Renal pelvis (tissue), 4 donors: Measurements from ENCODE around the gene MMD2. TPM values are rescaled to one million over a fixed set of nuclear protein-coding genes. Genes with fewer than 3 reads are reported as not detected.

Experiments used
- DNase-seq: peaks from one replicate; pipeline ENCODE4 v3.0.0-alpha.2; 2013
- polyA plus RNA-seq, 3 donors: library from polyadenylated mRNA; unstranded; fragments of 120-200 nt; gene quantifications; one replicate each; pipeline ENCODE4 v1.2.1, GENCODE V29; 2013; ENCODE audit not compliant: insufficient read length in 3 of 3

Gene MMD2
- polyA plus RNA-seq, 3 donors: 0.23 TPM; not detected in 2

DNA sequence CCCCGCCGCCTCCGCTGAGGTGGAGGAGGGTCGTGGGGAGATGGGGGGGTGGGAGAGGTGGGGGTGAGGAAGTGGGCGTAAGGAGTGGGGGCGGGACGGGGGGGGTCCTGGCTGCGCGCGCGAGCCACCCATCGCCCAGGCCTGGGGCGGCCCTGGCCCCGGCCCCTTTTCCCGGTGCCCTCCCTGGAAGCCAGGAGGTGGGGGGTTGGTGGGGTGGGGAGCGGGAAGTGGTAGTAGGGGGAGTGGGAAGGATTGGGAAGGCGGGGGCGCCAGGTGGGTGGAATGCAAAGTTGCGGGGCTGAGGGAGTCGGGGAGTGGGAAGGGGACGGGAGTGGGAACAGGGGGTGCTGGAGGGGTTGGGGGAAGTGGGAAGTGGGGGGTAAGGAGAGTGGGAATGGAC is 319 bp upstream of the MMD2 start:
- DNase-seq: no peak

DNA sequence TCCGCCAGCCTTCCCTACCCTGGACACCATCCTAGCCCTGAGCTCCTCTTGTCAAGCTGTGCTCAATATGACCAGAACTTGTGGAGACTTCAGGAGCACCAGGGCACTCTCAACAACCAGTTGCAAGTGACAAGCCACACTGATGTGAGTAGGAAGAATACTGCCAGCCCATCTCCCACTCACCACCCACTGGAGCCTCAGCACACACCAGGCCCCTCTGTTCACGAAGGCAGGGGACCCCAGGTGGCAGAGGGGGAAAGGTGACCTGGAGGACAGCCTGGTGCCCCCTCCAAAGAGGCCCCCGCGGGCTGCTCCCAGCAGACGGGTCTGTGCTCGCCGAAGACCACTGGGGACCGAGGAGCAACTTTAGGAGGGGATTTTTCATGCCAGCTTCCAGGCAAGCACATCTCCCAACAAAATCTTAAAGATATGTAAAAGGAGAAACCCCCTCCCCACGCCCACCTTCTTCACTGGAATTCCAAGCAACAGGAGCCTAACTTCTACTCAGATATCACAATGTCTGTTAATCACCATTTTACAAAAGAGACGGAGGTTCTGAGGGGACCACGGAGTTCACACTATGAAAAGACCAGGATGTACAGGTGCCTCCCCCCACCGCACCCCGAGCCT is 1.0 kb downstream of the MMD2 start:
- DNase-seq: no peak

DNA sequence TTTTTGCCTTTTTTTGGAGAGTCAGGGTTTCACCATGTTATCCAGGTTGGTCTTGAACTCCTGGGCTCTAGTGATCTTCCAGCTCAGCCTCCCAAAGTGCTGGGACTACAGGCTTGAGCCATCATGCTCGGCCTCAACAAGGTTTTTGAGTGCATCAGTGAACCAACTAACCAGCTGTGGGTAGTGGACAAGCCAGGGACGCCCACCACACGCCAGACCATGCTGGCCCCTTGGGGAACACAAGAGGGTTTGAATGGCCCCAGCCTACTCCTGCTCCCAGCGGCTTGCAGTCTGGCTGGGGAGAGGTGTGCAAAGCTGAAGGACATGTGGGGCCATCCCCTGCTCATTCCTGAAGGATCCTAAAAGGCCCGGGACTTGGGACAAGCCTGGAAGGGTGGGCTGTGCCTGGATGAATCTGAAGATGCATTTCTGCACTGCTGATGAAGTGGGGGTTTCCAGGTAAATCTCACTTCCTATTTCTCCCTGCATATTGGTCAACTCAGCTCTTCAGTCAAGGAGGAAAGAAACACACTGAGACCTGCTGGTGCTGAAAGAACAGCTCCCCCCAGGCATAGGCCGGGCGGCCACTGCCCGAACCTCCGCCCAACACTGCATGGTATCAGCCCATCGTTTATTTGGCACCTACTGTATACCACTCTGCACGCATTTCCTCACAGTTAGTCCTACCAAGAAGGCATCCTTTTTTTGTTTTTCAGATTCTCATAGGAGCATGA is 6.9 kb downstream of the MMD2 start:
- peak; percentile 23 for DNase-seq

DNA sequence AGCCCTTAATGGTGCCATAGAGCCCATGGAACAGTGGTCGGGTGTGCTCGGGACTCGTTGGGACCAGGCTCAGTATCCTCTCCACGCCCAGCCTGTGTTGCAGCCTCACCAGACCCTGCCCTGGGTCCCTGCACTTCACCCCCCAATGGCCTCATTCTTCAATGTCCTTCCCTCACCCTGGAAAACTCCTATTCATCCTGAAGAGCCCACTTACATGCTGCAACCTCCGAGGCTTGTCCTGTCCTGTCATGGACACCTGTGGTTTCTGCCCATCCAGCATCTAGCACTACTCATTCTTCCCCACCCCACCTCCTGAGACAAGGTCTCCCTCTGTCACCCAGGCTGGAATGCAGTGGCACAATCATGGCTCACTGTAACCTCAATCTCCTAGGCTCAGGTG is 7.7 kb downstream of the MMD2 start:
- no peak for DNase-seq

DNA sequence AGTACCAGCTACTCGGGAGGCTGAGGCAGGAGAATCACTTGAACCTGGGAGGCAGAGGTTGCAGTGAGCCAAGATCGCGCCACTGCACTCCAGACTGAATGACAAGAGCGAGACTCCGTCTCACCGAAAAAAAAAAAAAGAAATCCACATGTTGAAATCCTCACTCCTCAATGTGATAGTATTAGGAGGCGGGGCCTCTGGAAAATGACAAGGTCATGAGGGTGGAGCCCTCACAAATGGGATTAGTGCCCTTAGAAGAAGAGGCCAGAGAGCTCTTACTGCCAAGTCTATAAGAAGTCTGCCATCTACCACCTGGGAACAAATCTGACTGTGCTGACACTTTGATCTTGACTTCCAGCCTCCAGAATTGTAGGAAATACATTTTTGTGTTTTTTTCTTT is 10.6 kb downstream of the MMD2 start:
- no peak for DNase-seq

DNA sequence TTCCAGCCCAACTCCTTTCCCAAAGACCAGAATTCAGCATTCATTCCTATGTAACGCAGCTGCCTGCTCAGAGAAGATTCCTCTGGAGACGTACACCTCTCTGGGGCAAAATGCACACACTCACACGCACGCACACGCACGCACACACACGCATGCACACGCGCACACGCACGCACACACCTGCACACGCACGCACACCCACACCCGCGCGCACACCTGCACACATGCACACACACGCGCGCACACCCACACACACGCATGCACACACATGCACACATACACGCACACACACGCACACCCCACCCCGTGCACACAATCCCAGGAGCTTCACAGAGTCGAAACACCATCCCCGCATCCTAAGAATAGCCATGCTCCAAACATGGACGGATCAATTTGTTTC is 13.0 kb downstream of the MMD2 start:
- DNase-seq: no peak

DNA sequence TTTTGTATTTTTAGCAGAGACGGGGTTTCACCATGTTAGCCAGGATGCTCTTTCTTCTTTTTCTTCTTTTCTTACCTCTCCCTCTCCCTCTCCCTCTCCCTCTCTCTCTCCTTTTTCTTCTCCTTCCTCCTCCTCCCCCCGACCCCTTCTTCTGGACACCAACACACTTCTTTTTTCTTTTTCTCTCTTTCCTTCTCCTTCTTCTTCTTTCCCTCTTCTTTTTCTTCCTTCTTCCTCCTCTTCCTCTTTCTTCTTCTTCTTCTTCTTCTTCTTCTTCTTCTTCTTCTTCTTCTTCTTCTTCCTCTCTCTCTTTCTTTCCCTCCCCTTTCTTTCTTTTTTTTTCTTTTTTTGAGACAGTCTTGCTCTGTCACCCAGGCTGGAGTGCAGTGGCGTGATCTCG is 14.0 kb downstream of the MMD2 start:
- no peak for DNase-seq

DNA sequence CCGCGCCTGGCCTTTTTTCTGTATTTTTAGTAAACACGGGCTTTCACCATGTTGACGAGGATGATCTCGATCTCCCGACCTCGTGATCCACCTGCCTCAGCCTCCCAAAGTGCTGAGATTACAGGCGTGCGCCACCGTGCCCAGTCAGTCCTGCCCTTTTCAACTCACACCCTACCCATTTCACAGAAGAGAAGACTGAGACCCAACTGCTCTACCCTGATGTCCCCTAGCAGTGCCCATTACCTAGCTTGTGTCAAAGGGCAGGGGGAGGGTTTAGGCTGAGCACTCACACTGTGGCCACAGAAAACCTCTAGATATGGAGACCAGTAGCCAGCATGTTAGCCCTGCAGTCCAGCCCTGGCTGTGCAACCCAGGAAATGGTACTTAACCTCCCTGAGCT is 15.7 kb downstream of the MMD2 start:
- no peak for DNase-seq

DNA sequence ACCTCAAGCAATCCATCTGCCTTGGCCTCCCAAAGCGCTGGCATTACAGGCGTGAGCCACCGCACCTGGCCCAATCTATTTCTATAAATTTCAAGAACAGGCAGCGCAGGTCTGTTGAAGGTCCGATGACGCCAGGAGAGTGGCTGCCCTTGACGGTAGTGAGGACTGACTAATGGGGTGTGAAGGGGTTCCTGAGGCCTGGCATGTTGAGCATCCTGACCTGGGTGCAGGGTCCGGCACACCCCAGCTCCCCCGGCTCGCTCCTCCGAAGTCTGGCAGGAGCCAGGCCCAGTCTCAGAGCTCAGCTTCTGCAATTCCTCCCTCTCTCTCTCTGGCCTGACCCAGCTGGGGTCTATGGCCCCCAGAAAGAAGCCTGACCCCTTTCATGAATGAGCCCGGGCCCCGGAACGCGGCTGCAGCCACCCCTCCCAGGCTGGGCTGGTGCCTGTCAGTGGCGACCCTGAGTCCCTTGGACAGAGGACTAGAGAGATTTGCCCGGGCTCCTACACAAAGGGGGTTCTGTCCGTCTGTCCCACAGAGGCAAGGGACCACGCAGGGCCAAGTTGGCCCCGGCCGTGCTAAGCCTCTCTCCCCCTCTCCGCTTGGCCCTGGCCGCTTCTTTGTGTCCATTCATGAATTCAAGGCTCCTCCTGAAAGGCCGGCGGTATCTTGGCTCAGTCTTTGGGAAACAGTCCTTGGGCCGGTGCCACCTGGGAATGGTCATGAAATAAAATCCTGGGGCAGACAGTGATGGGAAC is 18.8 kb downstream of the MMD2 start:
- no peak for DNase-seq

DNA sequence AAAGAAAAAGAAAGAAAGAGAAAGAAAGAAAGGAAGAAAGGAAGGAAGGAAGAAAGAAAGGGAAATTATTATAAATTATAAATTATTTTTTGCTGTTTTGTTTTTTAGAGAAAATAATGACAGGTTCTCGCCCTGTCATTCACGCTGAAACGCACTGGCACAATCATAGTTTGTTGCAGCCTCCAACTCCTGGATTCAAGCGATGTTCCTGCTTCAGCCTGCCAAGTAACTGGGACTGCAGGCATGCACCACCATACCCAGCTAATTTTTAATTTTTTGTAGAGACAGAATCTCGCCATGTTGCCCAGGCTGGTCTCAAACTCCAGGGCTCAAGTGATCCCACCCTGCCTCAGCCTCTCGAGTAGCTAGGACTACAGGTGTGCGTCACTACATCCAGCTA is 21.6 kb downstream of the MMD2 start:
- DNase-seq: no peak

DNA sequence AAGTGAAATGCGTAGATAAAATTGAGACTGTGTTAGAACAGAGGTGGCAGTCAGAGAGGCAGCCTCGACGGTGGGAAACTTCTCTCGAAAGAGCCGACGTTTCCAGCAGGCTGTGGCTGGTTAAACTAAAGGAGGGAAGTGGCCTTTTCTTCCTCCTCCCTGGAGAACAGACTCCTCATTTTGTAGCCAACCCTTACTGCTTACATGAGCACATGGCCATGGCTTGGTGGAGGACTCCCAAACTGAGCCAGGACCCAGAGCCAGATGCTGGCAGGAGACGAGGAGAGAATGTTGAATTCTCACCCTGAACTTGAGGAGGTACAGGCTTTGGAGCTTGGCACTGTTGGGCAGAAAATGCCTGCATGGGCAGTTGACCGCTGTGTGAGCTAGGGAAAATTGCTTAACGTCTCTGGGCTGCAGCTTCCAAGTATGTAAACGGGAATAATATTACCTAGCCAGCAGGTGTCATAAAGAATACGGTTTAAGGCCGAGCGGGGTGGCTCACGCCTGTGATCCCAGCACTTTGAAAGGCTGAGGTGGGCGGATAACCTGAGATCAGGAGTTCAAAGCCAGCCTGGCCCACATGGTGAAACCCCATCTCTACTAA is 24.5 kb downstream of the MMD2 start:
- no peak for DNase-seq

DNA sequence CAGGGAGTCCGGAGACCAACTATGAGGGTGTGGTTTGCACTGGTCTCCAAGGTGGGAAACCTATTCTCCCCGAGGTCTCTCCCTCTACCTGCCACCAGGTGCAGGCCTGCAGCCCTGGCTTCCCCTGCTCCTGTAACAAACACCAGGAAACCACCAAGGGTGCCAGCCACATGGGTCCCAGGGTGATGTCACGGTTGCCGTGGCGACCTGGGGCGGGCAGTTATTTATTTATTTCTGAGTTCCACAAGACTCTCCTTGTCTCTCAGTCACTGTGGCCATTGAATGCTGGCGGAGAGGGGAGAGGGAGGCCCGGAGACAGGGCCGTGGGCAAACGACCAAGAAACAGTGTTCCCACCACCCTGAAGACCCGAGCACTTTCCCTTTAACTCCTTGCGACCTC is 27.0 kb downstream of the MMD2 start:
- DNase-seq: peak; percentile 36

DNA sequence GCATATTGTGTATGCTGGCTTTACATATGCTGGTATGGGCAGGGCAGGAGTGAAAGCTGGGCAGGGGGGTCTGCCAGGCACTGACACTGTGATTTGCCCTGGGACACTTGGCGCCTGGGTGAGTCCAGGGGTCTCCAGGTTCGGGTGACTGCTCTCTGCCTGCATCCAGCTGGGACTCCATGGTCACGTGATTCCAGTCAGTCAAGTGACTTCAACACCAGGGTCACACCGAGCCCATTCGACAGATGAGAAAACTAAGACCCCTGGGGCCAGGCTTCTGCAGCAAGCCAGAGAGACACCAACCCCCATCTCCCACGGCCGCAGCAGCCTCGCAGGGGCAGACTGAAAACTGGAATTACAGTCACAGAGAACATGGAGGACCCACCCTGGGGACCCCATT is 30.0 kb downstream of the MMD2 start:
- DNase-seq: no peak

DNA sequence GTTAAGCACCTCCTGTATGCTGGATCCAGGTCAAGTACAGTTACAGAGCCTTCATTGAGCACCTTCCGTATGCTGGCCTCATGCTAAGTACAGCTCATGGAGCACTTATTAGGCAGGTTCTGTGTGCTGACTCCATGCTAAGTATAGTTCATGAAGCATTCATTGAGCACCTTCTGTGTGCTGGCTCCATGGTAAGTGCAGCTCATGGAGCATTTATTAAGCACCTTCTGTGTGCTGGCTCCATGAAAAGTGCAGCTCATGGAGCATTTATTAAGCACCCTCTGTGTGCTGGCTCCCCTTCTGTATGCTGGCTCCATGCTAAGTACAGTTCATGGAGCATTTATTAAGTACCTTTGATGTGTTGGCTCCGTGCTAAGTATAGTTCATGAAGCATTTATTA is 30.5 kb downstream of the MMD2 start:
- no peak for DNase-seq

DNA sequence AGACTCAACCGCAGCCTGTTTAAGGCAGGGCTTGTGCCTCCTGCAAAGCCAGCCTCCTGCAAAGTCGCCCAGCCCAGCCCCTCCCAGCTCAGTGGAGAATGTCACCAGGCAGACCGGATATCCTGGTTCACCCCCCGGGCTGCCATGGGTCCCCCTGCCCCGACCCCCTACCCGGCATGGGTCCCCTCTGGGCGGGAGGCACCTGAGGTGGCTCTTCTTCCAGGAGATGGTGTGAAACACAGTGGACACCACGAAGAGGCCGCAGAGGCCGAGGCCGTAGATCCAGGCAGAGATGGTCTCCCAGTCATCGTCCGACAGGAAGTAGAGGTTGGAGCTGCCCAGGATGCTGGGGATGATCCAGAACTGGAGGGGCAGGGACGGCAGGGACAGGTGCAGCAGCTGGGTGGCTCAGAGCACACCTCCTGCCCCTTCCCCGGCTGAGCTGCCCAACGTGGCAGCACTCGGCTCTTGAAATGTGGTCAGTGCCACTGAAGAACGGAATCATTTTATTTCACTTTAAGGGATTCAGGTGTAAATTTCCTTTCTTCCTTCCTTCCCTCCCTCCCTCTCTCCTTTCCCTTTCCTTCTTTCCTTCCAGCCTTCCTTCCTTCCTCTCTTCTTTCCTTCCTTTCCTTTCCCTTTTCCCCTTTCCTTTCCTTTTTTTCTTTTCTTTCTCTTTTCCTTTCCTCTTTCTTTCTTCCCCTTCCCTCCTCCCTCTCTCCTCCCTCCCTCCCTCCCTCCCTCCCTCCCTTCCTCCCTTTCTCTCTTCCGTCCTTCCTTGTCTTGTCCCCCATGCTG is 38.8 kb downstream of the MMD2 start:
- DNase-seq: no peak

DNA sequence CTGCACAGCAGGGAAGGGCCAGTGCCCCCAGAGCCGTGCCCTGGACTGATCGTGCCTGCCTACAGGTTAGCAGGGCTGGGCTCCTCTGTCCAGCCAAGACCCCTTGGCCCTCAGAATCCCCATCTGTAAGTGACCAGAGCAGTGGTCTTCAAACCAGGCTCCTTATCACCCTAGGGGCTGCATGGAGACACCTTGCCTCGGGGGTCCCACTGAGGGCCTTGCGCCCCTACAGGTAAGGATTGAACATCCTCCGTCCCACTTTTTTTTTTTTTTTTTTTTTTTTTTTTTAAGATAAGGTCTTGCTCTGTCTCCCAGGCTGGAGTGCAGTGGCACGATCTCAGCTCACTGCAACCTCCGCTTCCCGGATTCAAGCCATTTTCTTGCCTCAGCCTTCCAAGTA is 42.9 kb downstream of the MMD2 start:
- no peak for DNase-seq

DNA sequence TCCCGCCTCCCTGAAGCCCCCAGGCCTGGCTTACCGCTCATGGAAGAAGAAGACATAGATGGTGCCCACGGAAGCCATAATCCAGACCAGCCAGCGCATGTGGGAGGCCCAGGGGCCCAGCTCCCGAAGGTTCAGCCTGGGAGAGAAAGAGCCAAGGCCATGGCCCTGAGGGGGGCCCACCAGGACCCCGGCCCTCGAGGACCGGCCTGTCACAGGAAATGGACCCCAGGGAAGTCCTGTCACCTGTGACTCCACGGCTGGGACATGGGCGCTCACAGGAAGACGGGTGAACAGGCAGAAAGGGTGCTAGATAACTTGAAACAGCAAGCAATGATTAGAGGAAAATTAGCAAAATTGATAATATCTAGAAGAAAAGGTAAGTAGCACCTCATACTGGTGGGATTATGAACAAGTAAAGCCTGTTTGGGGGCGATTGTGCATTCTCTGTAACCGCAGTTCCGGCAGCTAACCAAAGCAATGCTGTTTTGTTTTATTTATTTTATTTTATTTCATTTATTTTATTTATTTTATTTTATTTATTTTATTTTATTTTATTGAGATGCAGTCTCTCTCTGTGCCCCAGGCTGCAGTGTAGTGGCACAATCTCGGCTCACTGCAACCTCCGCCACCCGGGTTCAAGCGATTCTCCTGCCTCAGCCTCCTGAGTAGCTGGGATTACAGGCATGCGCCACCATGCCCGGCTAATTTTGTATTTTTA is 47.7 kb downstream of the MMD2 start:
- DNase-seq: no peak

DNA sequence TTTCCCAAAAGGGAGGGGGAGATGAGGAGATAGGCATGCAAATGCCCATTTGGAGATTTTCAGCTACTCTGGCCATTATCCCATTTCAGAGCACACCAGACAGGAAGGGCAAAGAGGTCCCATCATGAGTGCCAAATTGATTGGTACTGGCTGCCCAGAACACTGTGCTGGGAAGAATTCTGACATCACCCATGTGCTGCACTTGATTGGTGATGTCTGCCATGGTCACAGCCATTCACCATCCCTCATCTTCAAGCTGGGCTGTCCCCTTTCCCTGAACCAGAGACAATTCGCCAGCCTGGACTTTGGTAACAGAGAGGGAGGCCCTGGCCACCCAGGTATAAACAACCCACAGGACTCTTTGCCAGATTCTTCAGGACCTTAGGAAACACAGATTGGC is 52.3 kb downstream of the MMD2 start:
- no peak for DNase-seq

DNA sequence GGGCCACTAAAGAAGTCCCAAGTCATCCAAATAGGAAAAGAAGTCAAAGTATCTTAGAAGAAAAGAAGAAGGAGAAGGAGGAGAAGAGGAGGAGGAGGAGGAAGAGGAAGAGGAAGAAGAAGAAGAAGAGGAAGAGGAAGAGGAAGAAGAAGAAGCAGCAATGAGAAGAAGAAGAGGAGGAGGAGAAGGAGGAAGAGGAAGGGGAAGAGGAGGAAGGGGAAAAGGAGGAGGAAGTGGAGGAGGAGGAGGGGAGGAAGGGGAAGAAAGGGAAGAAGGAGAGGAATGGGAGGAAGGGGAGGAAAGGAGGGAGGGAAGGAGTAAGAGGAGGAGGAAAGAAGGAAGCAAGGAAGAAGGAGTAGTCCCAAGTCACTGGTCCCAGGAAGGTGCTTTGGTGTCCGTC is 53.8 kb downstream of the MMD2 start:
- no peak for DNase-seq

DNA sequence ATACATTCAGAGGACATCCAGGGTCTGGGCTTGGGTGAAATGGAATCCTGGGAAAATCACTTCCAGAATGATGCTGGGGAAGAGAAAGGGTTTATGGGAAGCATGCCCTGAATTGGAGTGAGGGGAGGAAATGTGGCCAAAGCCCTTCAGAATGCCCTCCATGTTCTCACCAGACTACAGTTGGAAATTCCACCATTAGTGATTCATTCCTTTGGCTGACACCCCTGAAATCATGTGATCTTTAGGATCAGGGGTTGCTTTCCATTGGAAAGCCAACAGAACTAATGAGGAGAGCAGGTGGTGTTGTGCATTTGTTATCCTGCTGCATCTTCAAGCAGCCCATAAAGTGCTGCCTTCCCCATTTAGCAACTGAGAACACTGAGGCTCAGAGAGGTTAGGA is 54.6 kb downstream of the MMD2 start:
- no peak for DNase-seq

DNA sequence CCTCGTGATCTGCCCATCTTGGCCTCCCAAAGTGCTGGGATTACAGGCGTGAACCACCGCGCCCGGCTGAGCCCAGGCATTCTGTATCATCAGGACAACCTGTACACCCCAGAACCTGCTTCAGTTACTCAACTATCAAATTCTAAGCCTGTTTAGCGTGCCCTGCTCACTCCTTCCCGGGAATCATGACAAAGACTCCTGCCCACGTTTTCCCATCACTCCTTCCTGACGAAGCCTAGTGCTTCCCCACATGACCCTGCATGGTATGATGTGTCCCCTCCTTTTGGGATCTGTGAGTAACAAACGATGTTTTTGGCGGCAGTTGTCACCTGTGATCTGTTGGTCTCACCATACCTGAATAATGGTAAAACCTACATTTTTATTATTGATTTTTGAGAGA is 63.2 kb downstream of the MMD2 start:
- DNase-seq: no peak
